K562 (cell line): Measurements from ENCODE around the gene TAF12. TPM values are rescaled to one million over a fixed set of nuclear protein-coding genes. Genes with fewer than 3 reads are reported as not detected.

Experiments used
- BDP1 ChIP-seq: IDR thresholded peaks from 3 replicates; pipeline ENCODE4 v1.6.1; 2011; ENCODE audit not compliant: insufficient read length, insufficient read depth
- CXXC5 ChIP-seq: fragments of 250-450 bp; sonication (Bioruptor Pico); IDR thresholded peaks from 2 replicates; pipeline ENCODE4 v1.8.0; 2022; ENCODE audit warnings: inconsistent platforms, mild to moderate bottlenecking, moderate library complexity
- GTF2E2 ChIP-seq: fragments of 200-800 bp; sonication (Bioruptor generic); IDR thresholded peaks from 2 replicates; pipeline ENCODE4 v1.6.1; 2016; ENCODE audit warnings: missing genetic modification characterization, missing compliant biosample characterization
- HDGF ChIP-seq: fragments of 450-650 bp; IDR thresholded peaks from 2 replicates; pipeline ENCODE4 v1.6.1; 2016
- KHSRP ChIP-seq: fragments of 450-650 bp; IDR thresholded peaks from 2 replicates; pipeline ENCODE4 v1.6.1; 2017
- NCOA1 ChIP-seq: fragments of 450-650 bp; IDR thresholded peaks from 2 replicates; pipeline ENCODE4 v1.6.1; 2016; ENCODE audit warnings: low read depth
- NR4A1 ChIP-seq, 2 experiments: fragments of 250-450 bp in 1 of 2; fragments of 450-650 bp in 1 of 2; sonication (Bioruptor Pico) in 1 of 2; IDR thresholded peaks; 2 replicates each; pipeline versions ENCODE4 v1.4.0 to v1.6.1; 2016 to 2020; ENCODE audit warnings: mild to moderate bottlenecking in 2 of 2, missing compliant biosample characterization in 1 of 2, missing genetic modification characterization in 1 of 2, moderate library complexity in 1 of 2
- PRMT5 ChIP-seq: sonication (generic); formaldehyde crosslinking; IDR thresholded peaks from 2 replicates; pipeline ENCODE4 v1.5.0; 2020; ENCODE audit warnings: missing genetic modification reagents
- RAD21 ChIP-seq, 2 experiments: fragments of 250-450 bp in 1 of 2; fragments of 450-650 bp in 1 of 2; sonication (Bioruptor Pico) in 1 of 2; formaldehyde crosslinking in 1 of 2; IDR thresholded peaks in 1 of 2; conservative IDR thresholded peaks in 1 of 2; 2 replicates each; pipeline versions ENCODE4 v1.4.0 to v1.8.0; 2020 to 2022; ENCODE audit warnings: mild to moderate bottlenecking in 2 of 2, moderate library complexity in 1 of 2
- RBFOX2 ChIP-seq: fragments of 200-400 bp; formaldehyde crosslinking; IDR thresholded peaks from 2 replicates; pipeline ENCODE4 v1.6.1; 2017; ENCODE audit warnings: low read depth, mild to moderate bottlenecking, low read length, moderate library complexity
- SIN3A ChIP-seq, 2 experiments: fragments of 150-350 bp in 1 of 2; IDR thresholded peaks; 2 replicates each; pipeline ENCODE4 v1.6.1; 2011 to 2016; ENCODE audit warnings: borderline replicate concordance in 2 of 2, low read depth in 2 of 2, low read length in 2 of 2, mild to moderate bottlenecking in 2 of 2, moderate library complexity in 2 of 2; ENCODE audit not compliant: control insufficient read depth in 1 of 2
- SPI1 ChIP-seq: IDR thresholded peaks from 2 replicates; pipeline ENCODE4 v1.6.1; 2011; ENCODE audit warnings: low read depth, low read length, control low read depth, borderline replicate concordance
- TRIM24 ChIP-seq, 2 experiments: fragments of 450-650 bp; IDR thresholded peaks; 2 replicates each; pipeline ENCODE4 v1.6.1; 2016
- ZEB2 ChIP-seq: fragments of 450-650 bp; IDR thresholded peaks from 2 replicates; pipeline ENCODE4 v1.6.1; 2016
- ZNF175 ChIP-seq: fragments of 200-800 bp; sonication (Bioruptor generic); IDR thresholded peaks from 2 replicates; pipeline ENCODE4 v1.6.1; 2016; ENCODE audit warnings: low read depth, mild to moderate bottlenecking, missing genetic modification characterization, missing compliant biosample characterization
- ZNF507 ChIP-seq: conservative IDR thresholded peaks from 2 replicates; pipeline ENCODE4 v1.6.1; 2017; ENCODE audit warnings: missing genetic modification characterization, missing compliant biosample characterization
- ZNF830 ChIP-seq: fragments of 250-450 bp; sonication (Bioruptor Pico); IDR thresholded peaks from 2 replicates; pipeline ENCODE4 v1.5.0; 2021; ENCODE audit warnings: mild to moderate bottlenecking
- polyA plus RNA-seq, 8 experiments: library from polyadenylated mRNA; depleted of rRNA in 4 of 8; stranded (reverse) in 5 of 8; unstranded in 3 of 8; fragments of >200 nt; fragmentation: Nextera tagmentation in 2 of 8; fragmentation: Illumina TruSeq in 1 of 8; extraction: Ambion mirVana in 2 of 8; extraction: Trizol in 1 of 8; gene quantifications; 2 replicates each; pipeline versions ENCODE4 v1.2.1 to v1.2.3, GENCODE V29; 2011 to 2014; ENCODE audit warnings: inconsistent platforms in 1 of 8, missing spikeins in 1 of 8
- total RNA-seq, 7 experiments: library from RNA; depleted of rRNA in 6 of 7; stranded (reverse); fragments of >200 nt in 6 of 7; fragmentation: Illumina TruSeq in 2 of 7; extraction: Trizol in 2 of 7; gene quantifications; 2 replicates each; pipeline versions ENCODE4 v1.2.1 to v1.2.3, GENCODE V29; 2011 to 2021; ENCODE audit warnings: low replicate concordance in 1 of 7
- TF ChIP-seq, protein P1 (sequence below): sonication (generic); formaldehyde crosslinking; IDR thresholded peaks from 2 replicates; pipeline ENCODE4 v1.8.0; 2022; ENCODE audit warnings: missing genetic modification reagents, mild to moderate bottlenecking, moderate library complexity, borderline replicate concordance
- TF ChIP-seq, protein P2 (sequence below): fragments of 450-650 bp; formaldehyde crosslinking; IDR thresholded peaks from 2 replicates; pipeline ENCODE4 v1.4.0; 2020; ENCODE audit warnings: mild to moderate bottlenecking, mixed read lengths
- TF ChIP-seq, protein P3 (sequence below), 2 experiments: fragments of 150-350 bp in 1 of 2; IDR thresholded peaks; 2 replicates each; pipeline ENCODE4 v1.6.1; 2012 to 2016; ENCODE audit warnings: low read depth in 2 of 2, low read length in 2 of 2, mild to moderate bottlenecking in 1 of 2, moderate library complexity in 1 of 2

The TAF12 gene
- total and polyA plus RNA-seq, 9 of the 15 experiments (the other 6 are each of a cell fraction or from before 2014, with no cell fraction given): 31.6 to 89.0 (median 50.5) TPM

DNA sequence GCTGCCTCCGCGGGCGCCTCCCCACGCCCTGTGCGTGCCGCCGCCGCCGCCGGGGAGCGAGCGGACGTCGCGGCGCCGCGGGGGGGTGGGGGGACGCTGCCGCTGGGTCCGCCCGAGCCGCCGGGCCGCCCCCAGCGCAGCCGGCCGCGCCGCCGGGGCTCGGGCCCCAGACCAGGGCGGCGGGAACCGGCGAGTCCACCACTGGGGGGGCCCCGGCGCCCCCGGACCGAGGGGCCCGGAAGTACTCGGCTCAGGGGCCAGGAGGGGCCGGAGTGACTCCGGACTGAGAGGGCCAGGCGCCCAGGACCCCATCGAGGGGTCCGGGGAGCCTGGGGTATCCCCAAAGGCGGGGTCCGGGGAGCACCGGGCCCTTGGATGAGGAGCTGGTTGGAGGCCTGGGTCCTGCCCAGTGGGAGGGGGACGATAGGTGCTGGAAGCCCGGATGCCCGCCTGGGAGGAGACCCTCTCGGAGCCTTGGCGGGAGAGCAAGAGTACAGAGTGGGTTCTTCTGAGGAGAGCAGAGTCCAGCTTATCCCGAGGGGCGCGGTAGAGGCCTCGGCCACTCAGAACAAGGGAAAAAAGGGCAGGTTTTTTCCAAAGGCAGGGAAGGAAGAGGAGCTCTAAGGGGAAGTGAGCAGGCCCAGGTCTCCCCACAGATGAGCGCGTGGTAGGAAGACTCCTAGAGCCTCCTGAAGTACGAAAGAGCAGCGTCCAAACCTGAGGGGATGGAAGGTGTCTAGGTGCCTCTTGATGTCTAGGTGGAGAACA, 26.3 kb upstream of the TAF12 start (continued):
- TF ChIP-seq SPI1 (peak; percentile 78), TRIM24 (IDR thresholded peaks at IDR 0.05) (no peak), ZNF175 (CRISPR knock-in tag) (peak; percentile 58; the same call in 1 of the 2 replicates), KHSRP (no peak), ZEB2 (no peak), RAD21 (CRISPR knock-in tag; conservative IDR thresholded peaks at IDR 0.05 in 1 of 2, IDR thresholded peaks at IDR 0.05 in 1 of 2) (no peak), NR4A1 (CRISPR knock-in tag; IDR thresholded peaks at IDR 0.05) (no peak), NR4A1 (tag; IDR thresholded peaks at IDR 0.05) (peak; percentile 38; the same call in 1 of the 2 replicates), ZNF830 (CRISPR knock-in tag) (no peak), ZNF507 (tag) (no peak), BDP1 (no peak), GTF2E2 (tag) (no peak), PRMT5 (CRISPR knock-in tag) (no peak), SIN3A (IDR thresholded peaks at IDR 0.05; ENCODE audit: borderline replicate concordance in 2 of 2, control insufficient read depth in 1 of 2, low read depth in 2 of 2, low read length in 2 of 2) (peak in 1 of 2 experiments; percentile 32; a peak in 2 of 4 replicates), CXXC5 (CRISPR knock-in tag) (peak; percentile 86), RBFOX2 (peak; percentile 83), HDGF (no peak), NCOA1 (no peak; the same call in 1 of the 2 replicates)
- TF ChIP-seq, protein P1, sequence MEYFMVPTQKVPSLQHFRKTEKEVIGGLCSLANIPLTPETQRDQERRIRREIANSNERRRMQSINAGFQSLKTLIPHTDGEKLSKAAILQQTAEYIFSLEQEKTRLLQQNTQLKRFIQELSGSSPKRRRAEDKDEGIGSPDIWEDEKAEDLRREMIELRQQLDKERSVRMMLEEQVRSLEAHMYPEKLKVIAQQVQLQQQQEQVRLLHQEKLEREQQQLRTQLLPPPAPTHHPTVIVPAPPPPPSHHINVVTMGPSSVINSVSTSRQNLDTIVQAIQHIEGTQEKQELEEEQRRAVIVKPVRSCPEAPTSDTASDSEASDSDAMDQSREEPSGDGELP (CRISPR knock-in tag): peak; percentile 53; the same call in 1 of the 2 replicates
- TF ChIP-seq, protein P2, sequence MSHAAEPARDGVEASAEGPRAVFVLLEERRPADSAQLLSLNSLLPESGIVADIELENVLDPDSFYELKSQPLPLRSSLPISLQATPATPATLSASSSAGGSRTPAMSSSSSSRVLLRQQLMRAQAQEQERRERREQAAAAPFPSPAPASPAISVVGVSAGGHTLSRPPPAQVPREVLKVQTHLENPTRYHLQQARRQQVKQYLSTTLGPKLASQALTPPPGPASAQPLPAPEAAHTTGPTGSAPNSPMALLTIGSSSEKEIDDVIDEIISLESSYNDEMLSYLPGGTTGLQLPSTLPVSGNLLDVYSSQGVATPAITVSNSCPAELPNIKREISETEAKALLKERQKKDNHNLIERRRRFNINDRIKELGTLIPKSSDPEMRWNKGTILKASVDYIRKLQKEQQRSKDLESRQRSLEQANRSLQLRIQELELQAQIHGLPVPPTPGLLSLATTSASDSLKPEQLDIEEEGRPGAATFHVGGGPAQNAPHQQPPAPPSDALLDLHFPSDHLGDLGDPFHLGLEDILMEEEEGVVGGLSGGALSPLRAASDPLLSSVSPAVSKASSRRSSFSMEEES (CRISPR knock-in tag): no peak
- TF ChIP-seq, protein P3, sequence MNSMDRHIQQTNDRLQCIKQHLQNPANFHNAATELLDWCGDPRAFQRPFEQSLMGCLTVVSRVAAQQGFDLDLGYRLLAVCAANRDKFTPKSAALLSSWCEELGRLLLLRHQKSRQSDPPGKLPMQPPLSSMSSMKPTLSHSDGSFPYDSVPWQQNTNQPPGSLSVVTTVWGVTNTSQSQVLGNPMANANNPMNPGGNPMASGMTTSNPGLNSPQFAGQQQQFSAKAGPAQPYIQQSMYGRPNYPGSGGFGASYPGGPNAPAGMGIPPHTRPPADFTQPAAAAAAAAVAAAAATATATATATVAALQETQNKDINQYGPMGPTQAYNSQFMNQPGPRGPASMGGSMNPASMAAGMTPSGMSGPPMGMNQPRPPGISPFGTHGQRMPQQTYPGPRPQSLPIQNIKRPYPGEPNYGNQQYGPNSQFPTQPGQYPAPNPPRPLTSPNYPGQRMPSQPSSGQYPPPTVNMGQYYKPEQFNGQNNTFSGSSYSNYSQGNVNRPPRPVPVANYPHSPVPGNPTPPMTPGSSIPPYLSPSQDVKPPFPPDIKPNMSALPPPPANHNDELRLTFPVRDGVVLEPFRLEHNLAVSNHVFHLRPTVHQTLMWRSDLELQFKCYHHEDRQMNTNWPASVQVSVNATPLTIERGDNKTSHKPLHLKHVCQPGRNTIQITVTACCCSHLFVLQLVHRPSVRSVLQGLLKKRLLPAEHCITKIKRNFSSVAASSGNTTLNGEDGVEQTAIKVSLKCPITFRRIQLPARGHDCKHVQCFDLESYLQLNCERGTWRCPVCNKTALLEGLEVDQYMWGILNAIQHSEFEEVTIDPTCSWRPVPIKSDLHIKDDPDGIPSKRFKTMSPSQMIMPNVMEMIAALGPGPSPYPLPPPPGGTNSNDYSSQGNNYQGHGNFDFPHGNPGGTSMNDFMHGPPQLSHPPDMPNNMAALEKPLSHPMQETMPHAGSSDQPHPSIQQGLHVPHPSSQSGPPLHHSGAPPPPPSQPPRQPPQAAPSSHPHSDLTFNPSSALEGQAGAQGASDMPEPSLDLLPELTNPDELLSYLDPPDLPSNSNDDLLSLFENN (IDR thresholded peaks at IDR 0.05; ENCODE audit: low read depth in 2 of 2, low read length in 2 of 2): no peak
